Stimulated activated CD4-positive, alpha-beta T cell treated with anti-CD3 and anti-CD28 coated beads, Interleukin-4, amount 100 ng/mL, for 4 hours (primary cell): ENCODE data around the gene ADK.
A peak's percentile ranks its signal among the peaks of the same experiment; 100 is the strongest.
"Not testable (repeated sequence)": the region's sequence is repeated elsewhere in the genome, so short reads cannot be mapped to it uniquely, and the experiment has no call there.

Source experiments
- DNase-seq, 2 experiments: peaks; one replicate each; pipeline ENCODE4 v3.0.0-alpha.2; 2020

The ADK gene

DNA sequence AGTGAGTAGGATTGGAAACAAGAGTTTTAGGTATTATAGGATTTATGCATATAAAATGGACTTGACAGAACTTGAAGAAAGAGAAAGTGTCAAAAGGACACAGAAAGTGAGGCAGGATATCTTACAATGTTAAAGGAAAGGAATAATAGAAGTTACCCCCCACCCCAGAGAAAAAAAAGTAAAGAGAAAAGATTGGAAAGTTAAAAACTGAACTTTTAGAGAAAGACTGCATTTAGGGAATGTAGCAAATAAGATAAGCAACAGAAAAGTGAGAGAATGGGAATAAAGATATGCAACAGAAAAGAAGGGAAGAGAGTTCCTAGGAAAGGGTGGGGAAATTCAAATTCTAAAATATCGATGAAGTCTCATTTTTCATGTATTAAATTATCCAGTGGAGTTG lies 424.9 kb downstream of the ADK start:
- no peak for DNase-seq

DNA sequence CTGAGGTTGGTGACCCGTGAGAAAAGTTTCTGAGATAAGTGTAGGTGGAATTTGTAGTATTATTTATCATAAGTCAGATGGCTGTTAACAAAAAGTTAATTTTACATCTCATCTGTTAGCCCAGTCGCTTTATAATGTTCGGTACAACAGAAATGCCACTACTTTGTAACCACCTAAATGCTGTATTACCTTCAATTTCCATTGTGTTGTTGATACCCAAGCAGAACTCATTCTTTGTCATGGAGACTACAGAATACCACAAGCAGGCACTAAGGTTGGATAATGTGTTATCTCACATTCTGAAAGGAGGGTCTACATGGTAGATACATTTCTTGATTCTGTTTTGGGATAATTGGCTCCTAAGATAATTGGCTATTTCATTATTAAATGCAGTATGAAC lies 425.6 kb downstream of the ADK start:
- no peak for DNase-seq

DNA sequence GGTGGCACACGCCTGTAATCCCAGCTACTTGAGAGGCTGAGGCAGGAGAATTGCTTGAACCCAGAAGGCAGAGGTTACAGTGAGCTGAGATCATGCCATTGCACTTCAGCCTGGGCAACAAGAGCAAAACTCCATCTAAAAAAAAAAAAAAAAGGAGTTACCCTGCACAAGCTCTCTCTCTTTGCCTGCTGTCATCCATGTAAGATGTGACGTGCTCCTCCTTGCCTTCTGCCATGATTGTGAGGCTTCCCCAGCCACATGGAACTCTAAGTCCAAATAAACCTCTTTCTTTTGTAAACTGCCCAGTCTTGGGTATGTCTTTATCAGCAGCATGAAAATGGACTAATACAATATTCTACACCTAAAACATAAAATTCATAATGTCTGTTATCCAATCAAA lies 429.4 kb downstream of the ADK start:
- DNase-seq = not testable (repeated sequence)

DNA sequence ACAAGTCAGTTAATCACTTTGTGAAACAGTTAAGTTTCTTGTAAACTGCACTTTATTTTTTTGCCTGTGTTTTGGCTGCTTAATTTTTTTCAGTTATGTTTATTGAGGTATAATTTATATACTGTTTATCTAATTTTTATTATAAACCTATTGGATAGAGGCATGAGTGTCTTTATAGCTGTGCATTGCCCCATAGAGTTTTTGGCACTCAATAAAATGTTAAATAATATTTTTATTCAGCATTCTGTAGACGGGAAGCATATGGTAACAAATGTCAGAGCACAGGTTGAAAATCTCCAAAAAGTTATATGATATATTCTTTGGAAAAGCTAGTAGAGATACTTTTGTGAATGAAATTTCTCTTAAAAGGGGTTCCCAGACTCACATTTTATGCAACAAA lies 431.5 kb downstream of the ADK start:
- no peak for DNase-seq

DNA sequence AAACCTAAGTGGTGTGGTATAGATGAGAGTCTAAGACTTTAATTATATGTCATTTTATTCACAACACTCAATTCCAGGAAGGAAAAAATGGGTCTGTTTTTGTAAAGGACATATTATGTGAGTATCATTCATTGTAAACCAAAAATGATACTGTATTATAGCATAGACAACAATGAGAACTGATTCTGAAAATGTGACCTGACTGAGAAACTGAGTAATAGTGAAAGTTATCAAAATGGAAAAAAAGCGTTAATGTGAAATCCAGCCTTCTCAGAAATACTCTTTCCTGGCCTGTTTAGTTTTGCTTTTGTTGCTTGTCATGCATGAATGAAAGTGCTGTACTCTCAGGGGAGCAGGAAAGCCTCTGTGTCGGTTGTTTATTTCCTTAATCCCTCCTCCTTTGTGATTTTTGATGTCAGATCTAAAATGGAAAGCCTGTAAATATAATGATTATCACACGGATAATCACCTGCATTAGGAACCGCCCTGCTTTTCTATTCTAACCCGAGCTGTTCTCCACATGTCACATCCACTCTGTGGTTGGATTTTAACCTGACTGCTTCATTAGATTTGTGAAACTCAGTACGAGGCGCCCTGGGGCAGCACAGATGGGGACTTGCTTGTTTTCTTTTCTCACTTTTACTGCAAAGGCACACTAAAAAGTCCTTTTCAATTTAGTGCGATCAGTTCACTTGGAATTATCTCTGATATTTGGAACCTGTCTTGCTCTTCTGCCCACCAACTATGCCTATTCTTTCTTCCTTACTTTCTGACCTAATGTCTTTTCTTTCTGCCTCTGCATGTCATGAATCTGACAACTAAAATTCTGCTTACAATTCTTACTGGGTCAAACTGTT lies 434.4 kb downstream of the ADK start:
- peak; percentile 18 to 27 for DNase-seq

DNA sequence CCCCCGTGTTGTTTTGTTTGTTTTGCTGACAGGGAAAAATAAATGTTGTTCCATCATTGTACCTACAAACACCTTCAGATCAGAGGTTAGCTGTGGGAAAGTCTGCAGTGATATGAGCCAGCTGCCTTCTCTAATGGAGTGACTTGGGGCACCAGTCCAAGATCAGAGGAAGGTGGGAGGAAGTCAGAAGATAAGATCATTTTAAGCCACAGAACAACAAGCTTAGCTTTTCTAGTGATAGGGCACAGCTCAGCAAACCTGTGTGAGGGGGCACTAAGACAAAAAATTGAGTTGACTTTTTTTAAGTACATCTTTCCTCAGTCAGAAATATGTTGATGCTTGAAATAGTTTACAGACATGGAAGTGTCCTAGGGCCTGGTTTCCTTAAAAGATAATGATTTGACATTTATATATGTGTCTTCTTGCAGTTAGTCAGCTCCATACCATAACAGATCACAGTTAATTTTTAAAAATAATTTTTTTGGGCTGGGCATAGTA lies 435.1 kb downstream of the ADK start:
- peak in 1 of 2 experiments; percentile 51 for DNase-seq

DNA sequence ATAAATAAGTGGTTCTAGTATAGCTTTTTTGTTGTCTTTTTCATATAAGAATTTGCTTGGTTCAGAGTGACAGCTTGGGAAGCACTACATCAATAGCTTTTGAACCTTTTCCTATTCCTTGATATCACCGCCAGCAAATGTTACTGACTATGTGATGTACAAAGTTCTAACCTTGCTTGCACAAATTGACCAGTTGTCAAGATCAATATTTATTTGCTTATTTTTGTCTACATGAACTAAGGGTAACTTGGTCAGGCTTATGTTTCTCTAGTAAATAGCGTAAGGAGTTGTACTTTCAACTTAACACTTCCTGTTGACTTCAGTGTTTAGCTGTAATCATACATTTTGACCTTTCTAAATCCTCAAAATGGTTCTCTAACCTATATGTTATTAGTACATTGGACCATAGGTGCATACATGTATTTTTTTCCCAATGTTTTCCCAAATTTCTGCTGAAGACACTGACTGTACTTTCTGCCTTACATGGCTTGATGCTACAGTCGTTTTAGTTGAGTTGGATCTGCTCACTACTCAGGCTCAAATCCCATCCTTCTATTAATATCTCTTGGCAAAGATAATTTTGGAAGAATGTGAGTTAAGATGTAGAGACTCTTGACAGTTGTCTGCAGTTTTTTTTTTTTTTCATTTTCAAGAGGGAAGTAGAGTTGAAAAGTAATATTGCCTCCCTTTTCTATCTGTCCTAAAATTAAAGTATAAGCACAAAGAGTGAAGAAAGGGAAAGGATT lies 436.3 kb downstream of the ADK start:
- DNase-seq = no peak

DNA sequence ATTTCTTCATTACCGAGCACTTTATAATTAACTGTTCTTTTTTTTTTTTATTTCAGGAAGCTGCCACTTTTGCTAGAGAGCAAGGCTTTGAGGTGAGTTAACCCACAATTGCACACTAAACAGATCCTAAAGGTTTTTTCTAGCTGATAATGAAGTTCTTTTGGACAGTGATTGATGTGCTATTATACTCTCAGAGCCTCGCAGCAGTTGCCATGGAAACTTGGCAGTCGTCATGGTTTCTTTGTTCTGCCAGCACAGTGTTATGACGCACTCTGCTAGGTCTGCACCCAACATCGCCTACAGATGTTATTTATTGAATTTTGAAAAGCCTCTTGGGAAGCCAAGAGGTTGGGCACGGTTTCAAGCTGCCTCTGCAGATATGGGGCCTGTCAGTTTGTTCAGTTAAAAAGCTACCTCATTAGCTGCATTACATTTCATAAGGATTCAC lies 438.2 kb downstream of the ADK start:
- DNase-seq = peak; percentile 67 to 89

DNA sequence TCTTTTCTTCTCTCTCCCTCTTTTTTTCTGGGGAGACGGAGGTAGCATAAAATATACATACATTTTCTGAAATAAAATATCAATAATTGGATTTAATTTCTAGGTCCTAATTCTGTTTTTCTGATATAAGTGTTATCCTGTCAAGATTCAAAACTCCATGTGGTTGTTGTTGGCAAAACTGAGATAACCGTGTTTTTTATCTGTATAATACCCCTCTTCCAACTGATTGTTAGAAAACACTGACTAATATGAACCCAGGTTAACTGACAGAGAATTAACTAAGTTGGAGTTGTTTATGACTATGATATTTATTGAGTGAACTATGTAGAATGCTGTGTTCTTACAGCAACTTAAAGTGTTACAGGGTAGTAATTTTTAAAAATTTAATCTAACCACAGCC lies 438.8 kb downstream of the ADK start:
- DNase-seq = no peak

DNA sequence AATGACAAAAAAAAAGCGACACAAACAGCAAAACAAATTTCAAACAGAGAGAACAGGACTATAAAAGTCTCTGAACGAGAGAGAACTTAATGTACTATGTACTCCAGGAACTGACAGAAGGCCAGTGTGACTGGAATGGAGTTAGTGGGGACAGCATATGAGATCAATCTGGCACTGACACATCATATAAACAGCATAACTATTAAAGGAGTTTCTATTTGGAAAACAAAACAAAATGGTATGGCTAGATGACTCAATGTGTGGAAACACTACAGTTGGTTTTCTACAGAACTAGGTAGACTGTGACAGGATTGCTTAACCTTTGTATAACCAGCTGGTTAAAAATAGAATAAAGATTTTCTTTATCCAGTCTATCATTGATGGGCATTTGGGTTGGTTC lies 442.4 kb downstream of the ADK start:
- no peak for DNase-seq

DNA sequence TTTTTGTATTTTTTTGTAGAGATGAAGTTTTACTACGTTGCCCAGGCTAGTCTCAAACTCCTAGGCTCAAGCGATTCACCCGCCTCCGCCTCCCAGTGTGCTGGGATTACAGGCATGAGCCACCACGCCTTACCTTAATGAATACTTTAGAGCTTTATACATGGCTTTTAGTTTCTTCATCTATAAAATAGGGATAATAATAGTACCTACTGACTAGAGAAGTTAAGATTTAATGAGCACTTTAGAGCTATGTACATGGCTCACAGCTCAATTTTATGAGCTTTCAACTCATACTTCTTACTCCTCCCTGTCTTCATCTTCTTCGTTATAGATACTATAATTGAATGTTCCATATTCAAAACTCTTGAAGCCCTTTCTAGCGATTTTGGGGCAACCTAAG lies 445.7 kb downstream of the ADK start:
- no peak for DNase-seq

DNA sequence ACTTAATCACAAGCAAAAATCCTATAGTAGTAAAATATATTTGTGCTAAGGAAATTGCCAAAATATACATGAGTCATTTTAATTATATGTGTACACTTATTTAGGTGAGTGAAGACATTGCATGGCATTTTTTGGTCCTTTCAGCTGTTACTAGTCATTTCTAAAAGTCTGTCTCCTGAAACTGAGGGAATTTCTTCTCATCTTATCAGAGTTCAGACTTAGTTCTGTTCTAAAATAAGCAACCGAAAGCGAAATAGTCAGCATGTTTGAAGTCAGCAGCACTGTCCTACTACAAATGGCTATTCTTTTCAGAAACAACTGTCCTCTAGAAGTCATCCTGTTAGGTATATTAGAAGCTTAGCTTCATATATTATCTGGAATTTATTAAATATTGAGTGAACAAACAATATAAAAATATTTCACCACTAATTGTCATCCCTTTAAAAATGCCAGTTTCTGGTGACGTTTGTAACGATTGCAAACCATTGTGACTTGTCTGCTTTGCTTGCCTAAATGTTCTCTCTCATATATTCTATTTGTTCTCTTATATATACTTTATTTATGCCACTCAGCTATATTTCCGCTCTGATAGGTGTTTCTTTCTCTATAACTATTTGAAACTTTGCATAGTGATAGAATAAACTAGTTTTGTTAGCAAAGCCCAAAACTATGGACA lies 448.0 kb downstream of the ADK start:
- no peak for DNase-seq

DNA sequence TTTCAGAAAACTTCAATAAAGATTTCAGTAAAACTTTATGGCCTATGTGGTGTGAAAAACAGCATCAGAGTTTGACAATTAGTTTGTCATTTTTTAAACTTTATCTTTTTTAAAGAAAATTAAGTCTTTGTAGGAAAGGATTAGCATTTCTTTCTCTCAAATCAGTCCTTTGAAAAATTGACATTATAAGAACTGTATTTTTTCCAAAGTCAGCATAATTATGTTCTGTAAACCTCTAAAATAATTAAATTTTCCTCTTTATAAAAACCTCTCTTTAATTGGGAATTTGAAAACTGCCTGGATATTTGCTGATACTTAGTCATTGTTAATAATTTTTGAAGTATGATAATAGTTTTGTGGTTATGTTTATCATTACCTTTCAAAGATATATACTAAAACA lies 448.7 kb downstream of the ADK start:
- no peak for DNase-seq

DNA sequence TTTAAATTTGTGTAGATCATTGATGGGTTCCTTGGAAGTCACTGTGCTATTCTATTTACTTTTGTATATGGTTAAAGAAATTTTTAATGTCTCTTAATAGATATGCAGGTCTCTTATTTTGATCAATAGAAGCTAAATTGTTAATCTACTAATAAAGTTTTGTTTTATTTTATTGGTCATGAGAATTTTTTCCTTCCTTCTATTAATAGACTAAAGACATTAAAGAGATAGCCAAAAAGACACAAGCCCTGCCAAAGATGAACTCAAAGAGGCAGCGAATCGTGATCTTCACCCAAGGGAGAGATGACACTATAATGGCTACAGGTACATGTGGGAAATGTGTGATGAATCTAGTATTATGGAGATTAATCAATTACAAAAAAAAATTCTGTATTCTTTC lies 449.1 kb downstream of the ADK start:
- DNase-seq = no peak

DNA sequence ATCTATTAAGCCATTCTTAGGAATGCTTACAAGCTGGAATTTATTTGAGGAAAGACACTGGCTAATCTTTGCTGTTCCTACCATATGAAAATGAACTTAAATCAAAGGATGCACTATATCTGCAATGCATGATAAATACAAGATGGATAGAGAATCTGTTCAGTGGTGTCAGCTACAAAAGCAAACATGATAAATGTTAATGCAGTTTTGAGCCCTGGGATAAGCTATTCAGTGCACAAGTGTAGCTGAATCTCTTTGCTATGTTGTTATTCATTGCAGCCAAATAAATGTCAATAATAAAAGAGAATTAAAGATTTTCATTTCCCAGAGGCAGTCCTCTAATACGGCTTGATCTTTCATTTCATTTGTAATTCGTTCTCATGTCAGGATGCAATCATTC lies 451.6 kb downstream of the ADK start:
- DNase-seq = no peak

DNA sequence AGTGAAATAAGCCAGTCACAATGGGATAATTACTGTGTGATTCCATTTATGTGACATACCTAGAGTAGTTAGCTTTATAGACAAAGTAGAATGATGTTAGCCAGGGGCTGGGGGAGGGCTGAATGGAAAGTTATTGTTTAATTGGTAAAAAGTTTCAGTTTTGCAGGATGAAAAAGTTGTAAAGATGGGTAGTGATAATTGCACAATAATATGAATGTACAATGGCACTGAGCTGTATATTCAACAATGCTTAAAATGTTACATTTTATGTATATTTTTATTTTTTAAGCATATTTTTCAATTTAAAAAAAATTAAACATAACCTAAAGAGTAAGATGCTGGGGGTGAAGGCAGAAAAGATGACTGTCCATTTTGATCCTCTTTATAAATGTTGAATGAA lies 459.3 kb downstream of the ADK start:
- no peak for DNase-seq

DNA sequence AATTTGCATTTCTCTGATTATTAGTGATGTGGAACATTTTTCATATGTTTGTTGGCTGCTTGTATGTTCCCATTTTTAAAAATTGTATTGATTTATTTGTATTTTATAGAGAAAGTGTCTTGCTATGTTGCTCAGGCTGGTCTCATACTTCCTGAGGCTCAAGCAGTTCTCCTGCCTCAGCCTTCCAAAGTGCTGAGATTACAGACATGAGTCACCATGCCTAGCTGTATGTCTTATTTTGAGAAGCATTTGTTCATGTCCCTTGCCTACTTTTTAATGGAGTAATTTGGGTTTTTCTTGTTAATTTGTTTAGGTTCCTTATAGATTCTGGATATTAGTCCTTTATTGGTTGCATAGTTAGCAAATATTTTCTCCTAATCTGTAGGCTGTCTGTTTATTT lies 461.2 kb downstream of the ADK start:
- no peak for DNase-seq

DNA sequence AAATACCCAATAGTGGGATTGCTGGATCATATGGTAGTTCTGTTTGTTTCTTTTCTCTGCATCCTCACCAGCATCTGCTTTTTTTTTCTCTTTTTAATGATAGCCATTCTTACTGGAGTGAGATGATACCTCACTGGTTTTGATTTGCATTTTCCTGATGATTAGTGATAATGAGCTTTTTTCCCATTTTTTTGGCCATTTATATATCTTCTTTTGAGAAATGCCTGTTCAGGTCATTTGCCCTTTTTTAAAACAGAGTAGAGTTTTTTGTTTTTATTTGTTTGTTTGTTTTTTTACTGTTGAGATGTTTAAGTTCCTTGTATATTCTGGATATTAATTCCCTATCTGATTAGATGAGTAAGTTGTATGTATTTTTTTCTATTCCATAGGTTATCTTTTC lies 469.6 kb downstream of the ADK start:
- no peak for DNase-seq

DNA sequence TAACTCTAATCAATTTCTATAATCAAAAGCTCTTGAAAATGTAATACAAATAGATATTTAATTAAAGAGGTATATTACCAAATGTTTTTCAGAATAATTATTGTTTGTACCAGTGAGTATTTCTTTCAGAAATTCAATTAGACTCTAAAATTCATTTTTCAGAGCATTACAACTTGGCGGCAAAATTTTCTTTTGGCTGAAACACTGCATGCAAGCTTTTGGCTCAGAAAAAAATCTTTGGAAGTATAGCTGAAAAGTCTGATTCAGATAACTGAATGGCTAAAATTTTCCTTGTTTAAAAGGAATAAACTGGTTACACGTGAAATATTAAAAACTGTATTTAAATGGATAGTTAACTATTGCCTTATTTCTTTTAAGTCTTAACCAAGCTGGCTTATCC lies 472.8 kb downstream of the ADK start:
- DNase-seq = no peak

DNA sequence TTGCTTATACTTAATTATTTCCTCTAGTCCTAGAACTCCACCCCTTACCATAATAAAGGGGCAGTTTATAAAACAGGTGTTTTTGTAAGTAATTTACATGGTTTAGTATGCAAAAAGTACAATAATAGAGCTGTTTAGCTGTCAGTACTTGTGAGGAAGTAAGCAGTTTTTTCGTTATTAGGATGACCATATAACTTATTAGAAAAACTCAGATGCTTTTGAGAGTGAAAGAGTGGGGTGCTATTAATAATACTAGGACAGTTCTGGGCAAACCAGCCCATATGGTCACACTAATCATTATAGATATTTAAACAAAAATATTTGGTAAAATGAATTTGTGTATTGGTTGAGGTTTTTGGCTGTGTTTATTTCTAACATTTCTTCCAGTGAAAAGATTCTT lies 473.5 kb downstream of the ADK start:
- DNase-seq = no peak

DNA sequence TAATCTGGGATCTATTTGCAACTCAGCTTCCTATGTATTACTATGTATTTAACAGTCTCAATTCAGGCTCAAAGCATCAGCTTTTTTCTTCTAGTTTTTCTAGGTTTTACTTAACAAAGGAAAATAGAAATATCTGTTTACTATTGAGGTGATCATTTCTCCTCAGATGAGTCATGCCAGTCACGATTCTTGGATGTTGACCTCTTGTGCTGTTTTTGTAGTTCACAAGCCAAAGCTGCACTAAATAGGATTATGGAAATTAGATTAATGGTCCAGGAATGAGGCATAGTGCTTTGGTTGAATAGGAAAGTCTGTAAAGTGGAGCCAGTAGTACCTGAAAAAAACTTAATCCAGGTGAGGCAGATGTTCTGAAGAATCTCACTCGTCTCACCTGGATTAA lies 477.1 kb downstream of the ADK start:
- DNase-seq = no peak

DNA sequence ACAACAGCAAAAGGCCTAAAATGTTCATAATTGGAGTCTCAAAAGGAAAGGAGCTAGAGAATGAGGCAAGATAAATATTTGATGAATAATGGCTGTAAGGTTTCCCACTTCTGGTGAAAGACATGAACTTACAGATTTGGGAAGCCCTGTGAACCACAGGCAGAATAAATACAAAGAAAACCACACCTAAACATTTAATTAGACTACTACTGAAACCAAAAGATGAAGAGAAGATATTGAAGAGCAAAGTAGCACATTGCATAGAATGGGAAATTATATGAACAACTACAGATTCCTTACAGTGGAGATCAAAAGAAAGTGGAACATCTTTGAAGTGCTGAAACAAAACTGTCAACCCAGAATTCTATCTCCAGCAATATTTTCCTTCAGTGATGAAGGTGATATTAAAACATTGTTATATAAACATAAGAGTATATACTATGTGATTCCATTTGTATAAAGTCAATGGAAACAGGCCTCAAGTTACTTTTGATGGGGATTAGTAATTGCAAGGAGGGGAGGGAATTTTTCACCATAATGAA lies 484.0 kb downstream of the ADK start:
- DNase-seq = no peak

DNA sequence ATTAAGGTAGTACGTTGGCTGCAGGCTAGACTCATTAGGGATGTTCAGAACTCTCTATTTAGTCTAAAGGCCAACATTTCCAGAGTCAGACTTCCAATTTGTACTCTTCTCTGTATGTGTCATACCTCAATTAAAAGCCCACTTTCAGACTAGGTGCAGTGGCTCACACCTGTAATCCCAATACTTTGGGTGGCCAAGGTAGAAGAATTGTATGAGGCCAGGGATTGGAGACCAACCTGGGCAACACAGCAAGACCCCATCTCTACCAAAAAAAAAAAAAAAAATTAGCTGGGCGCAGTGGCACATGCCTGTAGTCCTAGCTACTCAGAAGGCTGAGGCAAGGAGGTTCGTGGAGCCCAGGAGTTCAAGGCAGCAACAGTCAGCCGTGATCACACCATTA lies 484.6 kb downstream of the ADK start:
- DNase-seq = no peak
